Skeletal muscle cell (primary cell): ENCODE measurements around the gene SLC5A11.
"Not testable (repeated sequence)": the region's sequence is repeated elsewhere in the genome, so short reads cannot be mapped to it uniquely, and the experiment has no call there.

ENCODE experiments used
- DNase-seq: peaks from one replicate; pipeline ENCODE4 v3.0.0-alpha.2; 2010; ENCODE audit warnings: low read depth
- H3K4me3 ChIP-seq: 2 replicates; pipeline ENCODE4 v1.5.1; 2011; ENCODE audit warnings: low read depth, mild to moderate bottlenecking, control low read depth, low read length, moderate library complexity

SLC5A11 gene

GRCh38 chr16:24845726-24846547, at the start of gene SLC5A11:
TSS of gene SLC5A11 (plus strand) at chr16:24845963. CDS start at chr16:24858644, 12,681 bp downstream.
- DNase-seq: no peak
- no peak within 1 kb of the TSS for H3K4me3 ChIP-seq

GRCh38 chr16:24800586-24800985, 45.2 kb upstream of the SLC5A11 start:
- no peak for DNase-seq
- H3K4me3 ChIP-seq: no peak overlapping the region

DNA sequence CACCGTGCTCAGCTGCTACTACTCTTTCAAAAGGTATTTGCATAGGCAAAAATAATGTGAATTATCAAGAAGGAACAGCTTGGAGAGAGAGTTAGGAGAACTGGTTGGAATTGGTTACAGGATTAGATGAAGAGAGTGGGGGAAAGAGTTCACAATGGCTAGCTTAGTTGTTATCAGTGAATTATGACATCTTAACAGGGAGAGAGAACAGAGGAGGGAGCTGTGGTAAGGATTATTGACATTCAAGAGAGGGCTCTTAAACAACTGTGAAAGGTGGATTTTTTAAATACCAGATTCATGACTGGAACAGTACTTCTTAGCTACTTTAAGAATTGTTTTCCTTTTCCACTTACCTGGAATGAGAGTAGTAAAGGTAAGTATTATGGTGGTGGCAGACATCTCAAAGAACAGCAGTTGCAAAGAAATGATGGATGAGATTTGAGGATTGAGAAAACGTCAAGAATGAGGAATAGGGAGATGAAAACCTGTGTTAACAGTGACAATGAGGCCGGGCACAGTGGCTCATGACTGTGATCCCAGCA, 43.9 kb upstream of the SLC5A11 start:
- H3K4me3 ChIP-seq: no peak overlapping the region
- no peak for DNase-seq

GRCh38 chr16:24805484-24805883, 40.3 kb upstream of the SLC5A11 start:
- no peak overlapping the region for H3K4me3 ChIP-seq
- DNase-seq: no peak

DNA sequence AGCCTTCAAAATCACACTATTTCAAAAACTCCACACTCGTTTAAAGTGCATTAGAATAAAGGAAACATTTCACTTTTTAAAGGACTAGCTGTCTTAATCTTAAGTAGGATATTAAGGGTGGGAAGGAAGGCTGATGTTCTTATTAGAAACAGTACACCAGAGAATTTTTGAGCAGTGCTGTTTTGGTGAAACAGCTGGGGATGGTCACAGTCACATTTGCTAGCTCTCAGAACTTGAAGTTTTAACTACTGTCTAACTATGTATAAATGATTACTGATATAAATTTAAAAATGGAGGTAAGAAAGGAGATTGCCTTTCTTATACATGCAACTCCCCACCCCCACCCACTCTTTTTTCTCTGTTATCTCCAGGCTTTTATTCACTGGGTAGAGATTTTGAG, 38.5 kb upstream of the SLC5A11 start:
- no peak overlapping the region for H3K4me3 ChIP-seq

DNA sequence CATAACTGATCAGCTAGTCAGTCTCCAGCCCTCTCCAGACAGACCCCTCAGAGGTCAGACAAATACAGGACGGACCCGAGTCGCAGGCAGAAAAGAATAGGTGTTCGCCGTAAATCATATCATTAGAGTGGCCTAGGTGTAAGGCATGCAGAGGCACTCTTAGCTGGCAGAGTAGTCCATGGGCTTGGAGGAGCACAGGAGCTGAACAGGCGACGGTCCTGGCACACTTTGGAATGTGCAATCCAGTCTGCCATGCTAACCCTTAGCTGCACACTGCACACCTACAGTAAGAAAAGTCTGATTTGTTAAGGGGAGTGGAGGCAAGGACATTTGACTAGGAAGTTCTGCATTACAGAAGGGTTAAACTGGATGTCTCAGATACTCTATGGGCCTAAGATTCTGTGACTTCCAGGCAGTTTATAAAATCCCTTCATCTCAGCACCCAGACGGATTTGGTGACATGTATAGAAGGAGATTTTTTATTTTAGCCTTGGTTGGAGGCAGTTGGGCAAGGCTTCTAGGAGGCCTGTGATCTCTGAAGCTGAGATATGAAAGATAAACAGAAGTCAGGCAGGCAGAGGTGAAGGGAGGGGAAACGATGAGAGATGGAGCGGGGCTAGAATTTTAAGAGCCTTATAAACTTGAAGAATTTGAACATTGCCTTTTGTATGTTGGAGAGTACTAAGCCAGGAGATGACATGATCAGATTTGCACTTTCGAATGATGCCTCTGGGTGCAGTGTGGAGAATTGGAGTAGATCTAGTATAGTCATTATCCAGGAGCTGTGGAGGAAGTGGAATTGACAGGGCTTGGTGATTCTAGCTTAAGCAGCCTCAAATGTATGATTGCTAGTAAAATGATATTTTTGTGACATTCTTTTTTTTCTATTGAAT, 34.6 kb upstream of the SLC5A11 start:
- DNase-seq: no peak
- H3K4me3 ChIP-seq: no peak overlapping the region

More for the DNA sequence above, 38.5 kb upstream of the SLC5A11 start:
- no peak for DNase-seq

DNA sequence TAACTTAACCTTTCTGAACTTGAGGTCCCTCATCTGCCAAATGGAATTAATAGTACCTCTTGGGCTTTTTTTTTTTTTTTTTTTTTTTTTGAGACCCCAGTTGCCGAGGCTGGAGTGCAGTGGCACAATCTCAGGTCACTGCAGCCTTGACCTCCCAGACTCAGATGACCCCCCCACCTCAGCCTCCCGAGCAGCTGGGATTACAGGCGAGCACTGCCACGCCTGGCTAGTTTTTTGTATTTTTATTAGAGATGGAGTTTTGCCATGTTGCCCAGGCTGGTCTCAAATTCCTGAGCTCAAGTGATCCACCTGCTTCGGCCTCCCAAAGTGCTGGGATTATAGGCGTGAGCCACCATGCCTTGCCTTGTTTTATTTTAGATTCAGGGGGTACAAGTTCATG, 33.0 kb upstream of the SLC5A11 start:
- not testable (repeated sequence) for H3K4me3 ChIP-seq, DNase-seq

- no peak overlapping the region for H3K4me3 ChIP-seq
- no peak for DNase-seq
These were observed 30.7 kb upstream of the SLC5A11 start for GRCh38 chr16:24815021-24815420.

DNA sequence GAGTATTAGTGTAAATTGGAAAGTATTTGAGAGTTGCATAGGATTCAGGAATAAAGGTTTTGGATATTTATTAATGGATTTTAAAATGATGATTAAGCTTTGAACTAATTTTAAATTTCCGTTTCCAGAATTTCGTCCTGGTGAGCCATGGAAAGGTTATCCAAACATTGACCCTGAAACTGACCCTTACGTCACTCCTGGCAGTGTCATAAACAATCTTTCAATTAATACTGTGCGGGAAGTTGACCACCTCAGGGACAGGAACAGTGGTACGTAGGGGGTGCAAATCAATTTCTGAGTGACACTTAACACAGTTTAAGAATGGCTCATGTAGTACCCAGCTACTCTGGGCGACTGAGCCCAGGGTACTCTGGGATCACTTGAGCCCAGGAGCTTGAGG, 29.1 kb upstream of the SLC5A11 start:
- no peak for DNase-seq

GRCh38 chr16:24819462-24820040, 26.2 kb upstream of the SLC5A11 start:
- H3K4me3 ChIP-seq: no peak overlapping the region
- no peak for DNase-seq

More for the DNA sequence above, 29.1 kb upstream of the SLC5A11 start:
- H3K4me3 ChIP-seq: no peak overlapping the region

DNA sequence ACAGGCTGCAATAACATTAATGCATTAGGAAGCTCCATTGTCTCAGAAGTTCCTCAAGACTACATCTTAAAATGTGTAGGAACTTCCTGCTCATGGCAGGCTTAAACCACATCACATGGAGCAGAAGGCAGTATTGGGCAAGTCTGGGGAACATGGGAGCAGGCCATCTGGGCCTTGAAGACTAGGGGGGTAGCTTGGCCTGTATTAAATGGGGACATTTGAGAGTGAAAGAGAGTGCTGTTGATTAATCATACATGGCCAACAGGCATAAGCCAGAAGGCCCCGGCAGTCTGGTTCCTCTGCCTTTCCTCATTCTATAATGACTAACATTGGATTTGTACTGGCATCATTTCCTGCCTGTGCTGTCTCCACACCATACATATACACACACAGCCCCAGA, 25.2 kb upstream of the SLC5A11 start:
- H3K4me3 ChIP-seq: no peak overlapping the region
- no peak for DNase-seq

DNA sequence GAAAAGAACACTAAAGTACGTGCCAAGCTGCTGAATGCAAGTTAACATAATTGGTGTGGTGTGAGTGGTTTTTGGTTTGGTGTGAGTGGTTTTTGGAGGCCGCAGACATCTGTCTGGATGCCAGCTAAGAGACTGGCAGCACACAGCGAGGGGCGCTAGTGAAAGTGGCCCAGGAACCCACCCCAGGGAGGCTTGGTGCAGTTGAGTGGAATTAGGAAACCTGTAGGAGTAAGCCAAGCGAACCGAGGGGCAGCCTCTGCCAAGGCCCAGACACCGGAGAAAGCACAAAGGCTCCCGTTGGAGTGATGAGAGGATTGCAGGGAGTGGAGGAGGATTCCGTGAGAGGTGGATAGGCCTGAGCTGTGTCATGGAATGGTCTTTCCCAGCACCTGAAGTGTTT, 24.6 kb upstream of the SLC5A11 start:
- H3K4me3 ChIP-seq: no peak overlapping the region
- no peak for DNase-seq

DNA sequence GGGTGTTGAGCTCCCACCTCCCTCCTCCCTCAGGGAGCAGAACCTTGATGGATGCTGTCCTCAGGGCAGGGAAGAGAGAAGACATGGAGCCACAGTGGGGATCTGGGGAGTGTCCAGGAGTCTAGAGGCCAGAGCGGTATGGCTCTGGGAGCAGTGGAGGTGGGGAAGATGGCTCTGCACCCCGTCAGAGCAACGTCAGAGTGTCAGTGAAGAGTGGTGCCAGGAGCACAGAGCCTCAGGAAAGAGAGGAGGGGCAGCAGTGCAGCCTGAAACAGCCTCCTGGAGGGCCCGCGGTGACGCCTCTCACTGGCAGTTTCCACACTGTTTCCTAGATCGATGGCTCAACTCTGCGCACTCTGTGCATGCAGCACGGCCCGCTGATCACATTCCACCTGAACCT, 23.2 kb upstream of the SLC5A11 start:
- no peak overlapping the region for H3K4me3 ChIP-seq
- DNase-seq: no peak

GRCh38 chr16:24822974-24823373, 22.8 kb upstream of the SLC5A11 start:
- H3K4me3 ChIP-seq: no peak overlapping the region
- DNase-seq: no peak

DNA sequence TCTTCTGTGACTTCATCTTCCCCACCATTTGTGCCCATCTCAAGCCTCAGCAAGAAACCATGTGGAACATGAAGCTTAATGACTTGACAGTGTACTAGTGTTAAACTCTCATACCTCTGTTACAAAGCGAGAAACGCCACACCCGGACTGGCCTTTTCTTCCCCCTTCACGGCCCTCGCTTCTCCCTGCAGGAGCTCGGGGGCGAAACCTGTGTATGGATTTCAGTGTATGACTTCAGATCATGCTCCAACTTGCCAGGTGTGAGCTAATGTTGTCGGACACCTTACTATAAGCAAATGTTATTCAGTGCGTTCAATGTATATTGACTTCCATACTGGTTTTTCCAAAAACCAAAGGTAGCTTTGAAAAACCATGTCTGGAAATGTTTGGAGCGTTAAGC, 20.1 kb upstream of the SLC5A11 start:
- no peak for DNase-seq
- H3K4me3 ChIP-seq: no peak overlapping the region

DNA sequence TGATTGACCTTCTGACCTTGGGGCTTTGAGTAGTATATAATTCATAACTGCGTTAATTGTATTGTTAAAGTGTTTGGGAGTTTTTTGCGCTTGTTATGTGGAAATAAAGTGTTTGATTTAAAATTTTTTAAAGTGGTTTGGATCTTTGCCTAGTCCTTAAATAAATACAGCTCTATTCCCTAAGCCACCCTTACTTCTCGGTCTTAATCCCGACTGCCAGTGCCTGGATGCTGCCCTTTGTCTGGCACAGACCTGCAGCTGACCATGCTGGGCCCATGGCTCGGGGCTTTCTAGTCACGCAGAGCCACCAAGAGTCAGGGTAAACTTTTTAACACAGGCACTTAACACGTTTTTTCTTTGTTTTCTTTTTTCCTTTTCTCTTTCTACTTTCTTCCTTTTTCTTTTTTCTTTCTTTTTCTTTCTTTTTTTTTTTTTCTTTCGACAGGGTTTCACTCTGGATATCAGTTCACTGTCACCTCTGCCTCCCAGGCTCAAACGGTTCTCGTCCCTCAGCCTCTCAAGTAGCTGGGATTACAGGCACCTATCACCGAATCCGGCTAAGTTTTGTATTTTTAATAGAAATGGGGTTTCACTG, 19.6 kb upstream of the SLC5A11 start:
- H3K4me3 ChIP-seq: no peak overlapping the region
- DNase-seq: no peak

DNA sequence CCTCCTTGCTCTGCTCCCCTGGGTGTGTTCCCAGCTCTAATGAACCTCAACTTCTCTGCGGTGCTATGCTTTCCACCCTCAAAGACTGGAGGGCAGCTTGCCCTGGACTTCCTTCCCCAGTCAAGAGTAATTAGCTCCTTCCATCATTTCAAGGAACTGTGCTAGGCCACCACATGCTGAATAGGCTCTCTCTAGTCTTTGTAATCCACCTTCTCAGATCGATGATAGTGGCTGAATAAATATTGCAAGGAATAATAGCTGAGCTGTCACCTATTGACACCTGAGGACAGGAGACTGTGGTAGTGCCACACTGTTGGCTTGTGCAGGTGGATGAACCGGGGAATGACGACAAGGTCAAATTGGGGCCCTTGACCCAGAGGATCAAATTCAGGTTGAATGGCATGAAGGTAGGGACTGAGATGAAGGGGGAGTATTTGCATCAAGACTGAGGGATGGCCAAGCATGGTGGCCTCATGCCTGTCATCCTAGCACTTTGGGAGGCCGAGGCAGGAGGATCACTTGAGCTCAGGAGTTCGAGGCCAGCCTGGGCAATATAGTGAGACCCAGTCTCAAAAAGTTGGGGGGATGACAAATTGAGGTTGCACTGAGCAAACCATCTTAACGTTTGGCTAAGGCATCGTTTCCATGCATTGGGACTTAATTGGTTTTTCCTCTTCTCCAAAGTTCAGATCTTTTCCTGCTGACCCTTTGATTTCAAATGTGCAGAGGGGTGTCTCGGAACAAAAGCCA, 18.8 kb upstream of the SLC5A11 start:
- no peak for DNase-seq
- no peak overlapping the region for H3K4me3 ChIP-seq

- DNase-seq: no peak
These were observed 16.6 kb upstream of the SLC5A11 start for GRCh38 chr16:24829153-24829552.

DNA sequence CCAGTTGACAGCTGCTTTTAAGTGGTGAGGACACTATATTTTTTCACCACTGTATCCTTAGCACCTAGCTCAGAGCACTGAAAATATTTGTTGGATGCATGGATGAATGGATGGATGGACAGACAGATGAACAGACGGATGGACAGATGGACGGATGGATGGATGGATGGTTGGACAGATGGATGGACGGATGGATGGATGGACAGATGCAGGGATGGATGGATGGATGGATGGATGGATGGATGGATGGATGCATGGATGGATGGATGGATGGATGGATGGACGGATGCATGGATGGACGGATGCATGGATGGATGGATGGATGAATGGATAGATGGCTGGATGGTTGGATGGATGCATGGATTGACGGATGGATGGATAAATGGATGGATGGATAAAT, 12.4 kb upstream of the SLC5A11 start:
- H3K4me3 ChIP-seq: no peak overlapping the region
- DNase-seq: no peak

More at GRCh38 chr16:24829153-24829552, 16.6 kb upstream of the SLC5A11 start:
- no peak overlapping the region for H3K4me3 ChIP-seq
